ENCODE data around the gene IDH3B.

DNA sequence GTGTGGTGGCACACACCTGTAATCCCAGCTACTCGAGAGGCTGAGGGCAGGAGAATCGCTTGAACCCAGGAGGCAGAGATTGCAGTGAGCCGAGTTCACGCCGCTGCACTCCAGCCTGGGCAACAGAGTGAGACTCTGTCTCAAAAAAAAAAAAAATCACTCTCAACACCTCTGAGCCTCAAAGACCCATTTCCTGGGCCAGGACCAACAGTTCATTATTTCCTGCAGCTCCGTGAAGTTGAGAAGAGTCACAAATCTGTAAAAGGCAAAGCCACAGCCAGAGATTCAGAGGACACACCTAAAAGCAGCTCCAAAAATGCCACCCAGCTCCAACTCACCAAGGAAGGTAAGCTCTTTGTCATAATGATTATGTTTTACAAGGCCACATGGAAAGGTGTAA, 26.8 kb downstream of the IDH3B start:
- TF ChIP-seq, protein P1, sequence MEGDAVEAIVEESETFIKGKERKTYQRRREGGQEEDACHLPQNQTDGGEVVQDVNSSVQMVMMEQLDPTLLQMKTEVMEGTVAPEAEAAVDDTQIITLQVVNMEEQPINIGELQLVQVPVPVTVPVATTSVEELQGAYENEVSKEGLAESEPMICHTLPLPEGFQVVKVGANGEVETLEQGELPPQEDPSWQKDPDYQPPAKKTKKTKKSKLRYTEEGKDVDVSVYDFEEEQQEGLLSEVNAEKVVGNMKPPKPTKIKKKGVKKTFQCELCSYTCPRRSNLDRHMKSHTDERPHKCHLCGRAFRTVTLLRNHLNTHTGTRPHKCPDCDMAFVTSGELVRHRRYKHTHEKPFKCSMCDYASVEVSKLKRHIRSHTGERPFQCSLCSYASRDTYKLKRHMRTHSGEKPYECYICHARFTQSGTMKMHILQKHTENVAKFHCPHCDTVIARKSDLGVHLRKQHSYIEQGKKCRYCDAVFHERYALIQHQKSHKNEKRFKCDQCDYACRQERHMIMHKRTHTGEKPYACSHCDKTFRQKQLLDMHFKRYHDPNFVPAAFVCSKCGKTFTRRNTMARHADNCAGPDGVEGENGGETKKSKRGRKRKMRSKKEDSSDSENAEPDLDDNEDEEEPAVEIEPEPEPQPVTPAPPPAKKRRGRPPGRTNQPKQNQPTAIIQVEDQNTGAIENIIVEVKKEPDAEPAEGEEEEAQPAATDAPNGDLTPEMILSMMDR (IDR thresholded peaks at IDR 0.05) = no peak
- TF ChIP-seq POLR2A (IDR thresholded peaks at IDR 0.05) = no peak
